Activated naive CD8-positive, alpha-beta T cell (primary cell): ENCODE results near the gene WDR11.

Source experiments
- H3K27ac Mint-ChIP-seq: one replicate; pipeline ENCODE4 v1.8.0; 2021; ENCODE audit warnings: mixed read lengths
- H3K27me3 Mint-ChIP-seq: one replicate; pipeline ENCODE4 v1.8.0; 2021; ENCODE audit warnings: mixed read lengths
- H3K36me3 Mint-ChIP-seq: one replicate; pipeline ENCODE4 v1.8.0; 2021; ENCODE audit warnings: mixed read lengths
- H3K4me1 Mint-ChIP-seq: one replicate; pipeline ENCODE4 v1.8.0; 2021; ENCODE audit warnings: low read depth, mixed read lengths
- H3K4me3 Mint-ChIP-seq: one replicate; pipeline ENCODE4 v1.8.0; 2021; ENCODE audit warnings: mild to moderate bottlenecking, mixed read lengths
- H3K9me3 Mint-ChIP-seq: one replicate; pipeline ENCODE4 v1.8.0; 2021; ENCODE audit warnings: low read depth, mixed read lengths

Gene WDR11

GRCh38 chr10:120827251-120827875 is 23.8 kb upstream of the WDR11 start:
- peaks cover 10% of the 10 kb centered on the region for H3K27me3 Mint-ChIP-seq
- no peaks in the 10 kb centered on the region for H3K4me1 Mint-ChIP-seq
- no peaks in the 10 kb centered on the region for H3K9me3 Mint-ChIP-seq
- H3K27ac Mint-ChIP-seq = no peak overlapping the region
- H3K36me3 Mint-ChIP-seq = peaks cover 3% of the 10 kb centered on the region
- H3K4me3 Mint-ChIP-seq = no peak overlapping the region

GRCh38 chr10:120828763-120829319 is 22.3 kb upstream of the WDR11 start:
- Mint-ChIP-seq H3K4me3 (no peak overlapping the region), H3K36me3 (peaks cover 3% of the 10 kb centered on the region), H3K27ac (no peak overlapping the region), H3K4me1 (no peaks in the 10 kb centered on the region), H3K9me3 (no peaks in the 10 kb centered on the region), H3K27me3 (peaks cover 8% of the 10 kb centered on the region)

GRCh38 chr10:120832106-120832505 is 19.1 kb upstream of the WDR11 start:
- Mint-ChIP-seq H3K36me3 (peaks cover 3% of the 10 kb centered on the region), H3K27me3 (peaks cover 6% of the 10 kb centered on the region), H3K27ac (no peak overlapping the region), H3K4me3 (no peak overlapping the region), H3K4me1 (no peaks in the 10 kb centered on the region), H3K9me3 (no peaks in the 10 kb centered on the region)

GRCh38 chr10:120833222-120833928 is 17.8 kb upstream of the WDR11 start:
- Mint-ChIP-seq H3K36me3 (peaks cover 3% of the 10 kb centered on the region), H3K27me3 (peaks cover 7% of the 10 kb centered on the region), H3K27ac (no peak overlapping the region), H3K4me3 (no peak overlapping the region), H3K4me1 (no peaks in the 10 kb centered on the region), H3K9me3 (no peaks in the 10 kb centered on the region)

- Mint-ChIP-seq H3K36me3 (peaks cover 3% of the 10 kb centered on the region), H3K4me1 (no peaks in the 10 kb centered on the region), H3K27me3 (peaks cover 5% of the 10 kb centered on the region), H3K27ac (no peak overlapping the region), H3K4me3 (no peak overlapping the region), H3K9me3 (no peaks in the 10 kb centered on the region)
Measured at GRCh38 chr10:120835603-120836002, 15.6 kb upstream of the WDR11 start.

GRCh38 chr10:120838941-120839340 is 12.2 kb upstream of the WDR11 start:
- H3K36me3 Mint-ChIP-seq = peaks cover 2% of the 10 kb centered on the region
- H3K27me3 Mint-ChIP-seq = peaks cover 1% of the 10 kb centered on the region
- peaks cover 2% of the 10 kb centered on the region for H3K4me1 Mint-ChIP-seq
- H3K27ac Mint-ChIP-seq = no peak overlapping the region
- no peak overlapping the region for H3K4me3 Mint-ChIP-seq
- peaks cover 7% of the 10 kb centered on the region for H3K9me3 Mint-ChIP-seq

- Mint-ChIP-seq H3K4me1 (peaks cover 2% of the 10 kb centered on the region), H3K27ac (no peak overlapping the region), H3K4me3 (no peak overlapping the region), H3K36me3 (peaks cover 2% of the 10 kb centered on the region), H3K27me3 (peaks cover 1% of the 10 kb centered on the region), H3K9me3 (peaks cover 7% of the 10 kb centered on the region)
Measured at GRCh38 chr10:120841522-120842189, 9.5 kb upstream of the WDR11 start.

GRCh38 chr10:120854388-120854787 is 3.2 kb downstream of the WDR11 start:
- H3K27ac Mint-ChIP-seq = no peak overlapping the region
- peaks cover 48% of the 10 kb centered on the region for H3K4me1 Mint-ChIP-seq
- H3K9me3 Mint-ChIP-seq = no peaks in the 10 kb centered on the region
- no peaks in the 10 kb centered on the region for H3K27me3 Mint-ChIP-seq
- no peak overlapping the region for H3K4me3 Mint-ChIP-seq
- peaks cover 14% of the 10 kb centered on the region for H3K36me3 Mint-ChIP-seq

GRCh38 chr10:120861178-120861855 is 10.2 kb downstream of the WDR11 start:
- H3K4me3 Mint-ChIP-seq = no peak overlapping the region
- H3K27ac Mint-ChIP-seq = no peak overlapping the region
- peaks cover 6% of the 10 kb centered on the region for H3K36me3 Mint-ChIP-seq

GRCh38 chr10:120873741-120874140 is 22.6 kb downstream of the WDR11 start:
- Mint-ChIP-seq H3K4me1 (no peaks in the 10 kb centered on the region), H3K27ac (no peak overlapping the region), H3K9me3 (no peaks in the 10 kb centered on the region), H3K27me3 (no peaks in the 10 kb centered on the region), H3K4me3 (no peak overlapping the region), H3K36me3 (peaks cover 25% of the 10 kb centered on the region)

More at GRCh38 chr10:120861178-120861855, 10.2 kb downstream of the WDR11 start:
- H3K4me1 Mint-ChIP-seq = no peaks in the 10 kb centered on the region
- H3K9me3 Mint-ChIP-seq = no peaks in the 10 kb centered on the region
- no peaks in the 10 kb centered on the region for H3K27me3 Mint-ChIP-seq

GRCh38 chr10:120883071-120883470 is 31.9 kb downstream of the WDR11 start:
- Mint-ChIP-seq H3K36me3 (peaks cover 25% of the 10 kb centered on the region), H3K4me1 (no peaks in the 10 kb centered on the region), H3K4me3 (no peak overlapping the region), H3K27ac (no peak overlapping the region), H3K9me3 (no peaks in the 10 kb centered on the region), H3K27me3 (no peaks in the 10 kb centered on the region)

- no peak overlapping the region for H3K4me3 Mint-ChIP-seq
- H3K27ac Mint-ChIP-seq = no peak overlapping the region
- H3K36me3 Mint-ChIP-seq = peaks cover 45% of the 10 kb centered on the region
- H3K9me3 Mint-ChIP-seq = no peaks in the 10 kb centered on the region
- no peaks in the 10 kb centered on the region for H3K4me1 Mint-ChIP-seq
- H3K27me3 Mint-ChIP-seq = no peaks in the 10 kb centered on the region
Measured at GRCh38 chr10:120887482-120887881, 36.3 kb downstream of the WDR11 start.

- H3K36me3 Mint-ChIP-seq = peaks cover 51% of the 10 kb centered on the region
- H3K9me3 Mint-ChIP-seq = no peaks in the 10 kb centered on the region
- H3K27ac Mint-ChIP-seq = no peak overlapping the region
- H3K4me3 Mint-ChIP-seq = no peak overlapping the region
- H3K4me1 Mint-ChIP-seq = no peaks in the 10 kb centered on the region
- no peaks in the 10 kb centered on the region for H3K27me3 Mint-ChIP-seq
Measured at GRCh38 chr10:120891365-120891764, 40.2 kb downstream of the WDR11 start.

GRCh38 chr10:120894556-120894955 is 43.4 kb downstream of the WDR11 start:
- Mint-ChIP-seq H3K4me1 (peaks cover 5% of the 10 kb centered on the region), H3K36me3 (peaks cover 35% of the 10 kb centered on the region), H3K27me3 (no peaks in the 10 kb centered on the region), H3K4me3 (no peak overlapping the region), H3K27ac (no peak overlapping the region), H3K9me3 (no peaks in the 10 kb centered on the region)

- H3K4me3 Mint-ChIP-seq = no peak overlapping the region
- no peaks in the 10 kb centered on the region for H3K27me3 Mint-ChIP-seq
- peaks cover 5% of the 10 kb centered on the region for H3K4me1 Mint-ChIP-seq
- no peak overlapping the region for H3K27ac Mint-ChIP-seq
- H3K36me3 Mint-ChIP-seq = peaks cover 25% of the 10 kb centered on the region
- H3K9me3 Mint-ChIP-seq = no peaks in the 10 kb centered on the region
Measured at GRCh38 chr10:120897343-120897742, 46.2 kb downstream of the WDR11 start.
